ENCODE data around the gene TRPC3. TPM values are rescaled to one million over a fixed set of nuclear protein-coding genes. Genes with fewer than 3 reads are reported as not detected.

The TRPC3 gene
- total and polyA plus RNA-seq, 4 donors = 0.06 to 0.33 (median 0.09) TPM

- H3K27ac ChIP-seq (ENCODE audit: low read depth in 1 of 2, low read length in 2 of 2) = no peak overlapping the region
- WGBS = 96% methylated on average over 1 of the region's 1 CpG
These were observed 43.5 kb downstream of the TRPC3 start for GRCh38 chr4:121908346-121908745.

More at GRCh38 chr4:121908346-121908745, 43.5 kb downstream of the TRPC3 start:
- H3K4me1 ChIP-seq (ENCODE audit: control insufficient read depth in 4 of 4, insufficient read depth in 4 of 4, low read length in 3 of 4) = no peaks in the 10 kb centered on the region
- no peak for TF ChIP-seq ZBTB33 (IDR thresholded peaks at IDR 0.05)
- no peak for TF ChIP-seq JUND (IDR thresholded peaks at IDR 0.05)
- TF ChIP-seq NR2F2 (IDR thresholded peaks at IDR 0.05) = no peak
- TF ChIP-seq GABPA (IDR thresholded peaks at IDR 0.05 in 1 of 2, conservative IDR thresholded peaks at IDR 0.05 in 1 of 2) = no peak
- no peak for TF ChIP-seq HNF4A (conservative IDR thresholded peaks at IDR 0.05)
- no peak for TF ChIP-seq TAF1 (conservative IDR thresholded peaks at IDR 0.05)
- no peak for TF ChIP-seq CTCF (IDR thresholded peaks at IDR 0.05; ENCODE audit: low read depth, low read length, missing input control)
- TF ChIP-seq YY1 (IDR thresholded peaks at IDR 0.05) = no peak
- no peak for TF ChIP-seq REST (IDR thresholded peaks at IDR 0.05)
- TF ChIP-seq ATF3 (IDR thresholded peaks at IDR 0.05) = no peak
- H3K36me3 ChIP-seq (ENCODE audit: control insufficient read depth in 4 of 4, insufficient read depth in 3 of 4, low read depth in 1 of 4, low read length in 3 of 4) = no peaks in the 10 kb centered on the region
- no peaks in the 10 kb centered on the region for H3K27me3 ChIP-seq (ENCODE audit: control insufficient read depth in 4 of 4, insufficient read depth in 4 of 4, low read length in 3 of 4)
- H3K9ac ChIP-seq (ENCODE audit: low read depth in 1 of 2, low read length in 2 of 2) = no peak overlapping the region
- DNase-seq (ENCODE audit: low spot score) = no peak
- H3K9me3 ChIP-seq (ENCODE audit: control insufficient read depth in 4 of 4, low read length in 3 of 4) = no peaks in the 10 kb centered on the region
- no peak overlapping the region for H3K4me3 ChIP-seq (ENCODE audit: low read depth in 1 of 3, low read length in 3 of 3)

Measured in liver (tissue), 9 donors.